C4-2B (cell line): ENCODE data around the gene SGMS2.

Source experiments
- ZFX ChIP-seq: fragments of 450-650 bp; IDR thresholded peaks from 2 replicates; pipeline ENCODE4 v1.6.1; 2017
- TF ChIP-seq, protein P1 (sequence below): fragments of 450-650 bp; conservative IDR thresholded peaks from 2 replicates; pipeline ENCODE4 v1.5.1; 2017; ENCODE audit warnings: mild to moderate bottlenecking

DNA sequence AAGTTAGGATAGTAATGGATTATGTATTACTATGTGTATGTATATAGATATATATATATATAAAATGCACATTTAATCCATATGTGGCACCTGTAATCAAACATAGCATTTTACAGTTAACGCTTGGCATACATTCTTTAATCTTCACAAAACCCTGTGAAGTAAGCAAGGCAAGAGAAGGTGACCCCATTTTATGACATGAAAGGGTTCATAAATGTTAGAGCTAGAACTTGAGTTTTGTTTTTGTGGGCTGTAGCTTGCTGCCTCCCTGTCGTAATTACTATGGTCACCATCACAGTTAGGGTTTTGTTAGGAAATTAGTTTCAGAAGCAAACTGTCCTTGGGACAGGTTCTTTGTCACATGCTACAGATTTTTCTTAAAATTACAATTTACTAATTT, 92.8 kb downstream of the SGMS2 start:
- TF ChIP-seq, protein P1, sequence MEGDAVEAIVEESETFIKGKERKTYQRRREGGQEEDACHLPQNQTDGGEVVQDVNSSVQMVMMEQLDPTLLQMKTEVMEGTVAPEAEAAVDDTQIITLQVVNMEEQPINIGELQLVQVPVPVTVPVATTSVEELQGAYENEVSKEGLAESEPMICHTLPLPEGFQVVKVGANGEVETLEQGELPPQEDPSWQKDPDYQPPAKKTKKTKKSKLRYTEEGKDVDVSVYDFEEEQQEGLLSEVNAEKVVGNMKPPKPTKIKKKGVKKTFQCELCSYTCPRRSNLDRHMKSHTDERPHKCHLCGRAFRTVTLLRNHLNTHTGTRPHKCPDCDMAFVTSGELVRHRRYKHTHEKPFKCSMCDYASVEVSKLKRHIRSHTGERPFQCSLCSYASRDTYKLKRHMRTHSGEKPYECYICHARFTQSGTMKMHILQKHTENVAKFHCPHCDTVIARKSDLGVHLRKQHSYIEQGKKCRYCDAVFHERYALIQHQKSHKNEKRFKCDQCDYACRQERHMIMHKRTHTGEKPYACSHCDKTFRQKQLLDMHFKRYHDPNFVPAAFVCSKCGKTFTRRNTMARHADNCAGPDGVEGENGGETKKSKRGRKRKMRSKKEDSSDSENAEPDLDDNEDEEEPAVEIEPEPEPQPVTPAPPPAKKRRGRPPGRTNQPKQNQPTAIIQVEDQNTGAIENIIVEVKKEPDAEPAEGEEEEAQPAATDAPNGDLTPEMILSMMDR, result no peak
- no peak for TF ChIP-seq ZFX
